AG09319 (cell line): ENCODE results near the gene NECAB2.
"Not testable (repeated sequence)": the region's sequence is repeated elsewhere in the genome, so short reads cannot be mapped to it uniquely, and the experiment has no call there.

ENCODE experiments used
- DNase-seq: peaks from one replicate; pipeline ENCODE4 v3.0.0-alpha.2; 2010; ENCODE audit warnings: low read depth; ENCODE audit errors: extremely low read depth
- CTCF ChIP-seq: IDR thresholded peaks from 2 replicates; pipeline ENCODE4 v1.5.1; 2011; ENCODE audit warnings: low read depth, mild to moderate bottlenecking, inconsistent platforms, low read length, moderate library complexity

Gene NECAB2

GRCh38 chr16:83937267-83937666 is 30.8 kb upstream of the NECAB2 start:
- no peak for TF ChIP-seq CTCF
- no peak for DNase-seq

GRCh38 chr16:83937922-83938885 is 29.8 kb upstream of the NECAB2 start:
- DNase-seq: no peak

GRCh38 chr16:83939266-83939855 is 28.7 kb upstream of the NECAB2 start:
- no peak for TF ChIP-seq CTCF
- DNase-seq: no peak

More at GRCh38 chr16:83937922-83938885, 29.8 kb upstream of the NECAB2 start:
- TF ChIP-seq CTCF: no peak

- no peak for TF ChIP-seq CTCF
- DNase-seq: no peak
Observed at GRCh38 chr16:83940119-83940518, 27.9 kb upstream of the NECAB2 start.

- TF ChIP-seq CTCF: no peak
- DNase-seq: no peak
Observed at GRCh38 chr16:83940630-83941378, 27.2 kb upstream of the NECAB2 start.

GRCh38 chr16:83941546-83941945 is 26.5 kb upstream of the NECAB2 start:
- DNase-seq: not testable (repeated sequence)

- TF ChIP-seq CTCF: no peak
- DNase-seq: no peak
Observed at GRCh38 chr16:83942074-83942473, 26.0 kb upstream of the NECAB2 start.
